CD4-positive, alpha-beta T cell treated with Interleukin-4 for 4 hours (primary cell): ENCODE results near the gene SLC2A9.

Experiments used
- DNase-seq: peaks from one replicate; pipeline ENCODE4 v3.0.0-alpha.2; 2020

The SLC2A9 gene

GRCh38 chr4:10018818-10019461, 2.4 kb downstream of the SLC2A9 start:
- peak; percentile 92 for DNase-seq

- no peak for DNase-seq
Observed at GRCh38 chr4:10017037-10017893, 4.0 kb downstream of the SLC2A9 start.

GRCh38 chr4:10016169-10016568, 5.1 kb downstream of the SLC2A9 start:
- DNase-seq = no peak

- no peak for DNase-seq
Observed at GRCh38 chr4:10015140-10015753, 6.0 kb downstream of the SLC2A9 start.

- DNase-seq = peak; percentile 18
Observed at GRCh38 chr4:10013722-10014121, 7.6 kb downstream of the SLC2A9 start.

GRCh38 chr4:10011885-10012284, 9.4 kb downstream of the SLC2A9 start:
- DNase-seq = no peak

- DNase-seq = no peak
Observed at GRCh38 chr4:10011277-10011676, 10.0 kb downstream of the SLC2A9 start.

- DNase-seq = no peak
Observed at GRCh38 chr4:10009861-10010500, 11.3 kb downstream of the SLC2A9 start.

GRCh38 chr4:10008609-10009005, 12.7 kb downstream of the SLC2A9 start:
- DNase-seq = no peak

- no peak for DNase-seq
Observed at GRCh38 chr4:10007793-10008608, 13.3 kb downstream of the SLC2A9 start.

GRCh38 chr4:10007436-10007740, 13.9 kb downstream of the SLC2A9 start:
- no peak for DNase-seq

- DNase-seq = no peak
Observed at GRCh38 chr4:10006601-10007435, 14.5 kb downstream of the SLC2A9 start.

- no peak for DNase-seq
Observed at GRCh38 chr4:10006231-10006600, 15.1 kb downstream of the SLC2A9 start.

GRCh38 chr4:10005632-10006031, 15.7 kb downstream of the SLC2A9 start:
- DNase-seq = no peak

- DNase-seq = no peak
Observed at GRCh38 chr4:10003666-10004065, 17.6 kb downstream of the SLC2A9 start.

- no peak for DNase-seq
Observed at GRCh38 chr4:10002278-10002677, 19.0 kb downstream of the SLC2A9 start.

- no peak for DNase-seq
Observed at GRCh38 chr4:10001757-10002156, 19.5 kb downstream of the SLC2A9 start.

GRCh38 chr4:9999956-10000561, 21.2 kb downstream of the SLC2A9 start:
- no peak for DNase-seq

GRCh38 chr4:9997886-9998285, 23.4 kb downstream of the SLC2A9 start:
- DNase-seq = no peak

GRCh38 chr4:9996319-9997110, 24.8 kb downstream of the SLC2A9 start:
- no peak for DNase-seq
